Measurements from ENCODE around the gene CRADD. TPM values are rescaled to one million over a fixed set of nuclear protein-coding genes. Genes with fewer than 3 reads are reported as not detected.

Gene CRADD
- total and polyA plus RNA-seq, 2 donors (not counting 3 experiments of a cell fraction or from before 2014, with no cell fraction given): 11.7 to 14.5 TPM

GRCh38 chr12:93902736-93903562, 225.8 kb downstream of the CRADD start:
- no peaks in the 10 kb centered on the region for H3K9me1 ChIP-seq (replicated peaks; ENCODE audit: control insufficient read depth, extremely low read depth, insufficient read depth, low read length)
- FAIRE-seq (no peak), DNase-seq (ENCODE audit: low read depth, low spot score) (no peak)
- H3K4me3 ChIP-seq (replicated peaks in 1 of 3; ENCODE audit: insufficient read depth in 1 of 3, low read depth in 1 of 3, low read length in 3 of 3): no peak overlapping the region
- no peak overlapping the region for H3K4me2 ChIP-seq (ENCODE audit: insufficient read depth, low read length)
- no peak overlapping the region for H3K9ac ChIP-seq (replicated peaks; ENCODE audit: extremely low read depth, insufficient read depth, low read length)
- ChIA-PET POLR2A (no interaction called here), CTCF (no interaction called here)
- BruUV-seq (replicated peaks): no TSS peak
- intact Hi-C loops (cut with micrococcal nuclease) (no loop called here), dilution Hi-C loops (cut with MboI; ENCODE audit: extremely low pct_ligation_motif_present, low sequenced_read_pairs) (no loop called here)
- no peak overlapping the region for H2AFZ ChIP-seq (ENCODE audit: low read depth, low read length)
- H3K27me3 ChIP-seq (ENCODE audit: control insufficient read depth in 2 of 2, insufficient read depth in 2 of 2, low read length in 2 of 2): no peaks in the 10 kb centered on the region
- no peaks in the 10 kb centered on the region for H3K79me2 ChIP-seq (ENCODE audit: control insufficient read depth, insufficient read depth, low read length)
- no peaks in the 10 kb centered on the region for H4K20me1 ChIP-seq (replicated peaks; ENCODE audit: control insufficient read depth, extremely low read depth, insufficient read depth, low read length)
- H3K27ac ChIP-seq (ENCODE audit: insufficient read depth, low read depth, low read length): no peak overlapping the region
- H3K4me1 ChIP-seq (ENCODE audit: control insufficient read depth, extremely low read depth, insufficient read depth, low read length): no peaks in the 10 kb centered on the region
- H3K9me3 ChIP-seq (replicated peaks; ENCODE audit: control insufficient read depth, insufficient read depth, low read length): no peaks in the 10 kb centered on the region
- TF ChIP-seq EZH2 (IDR thresholded peaks at IDR 0.05; ENCODE audit: borderline replicate concordance, low read depth, low read length, severe bottlenecking) (no peak), MYC (IDR thresholded peaks at IDR 0.05; ENCODE audit: low read depth, low read length) (no peak), POLR2AphosphoS5 (IDR thresholded peaks at IDR 0.05; ENCODE audit: insufficient read depth, low read depth, low read length) (no peak), JUN (IDR thresholded peaks at IDR 0.05; ENCODE audit: borderline replicate concordance, insufficient read depth, insufficient read length, low read depth) (no peak), GATA2 (IDR thresholded peaks at IDR 0.05; ENCODE audit: insufficient read depth, insufficient read length, low read depth, low read length) (no peak), FOS (IDR thresholded peaks at IDR 0.05; ENCODE audit: borderline replicate concordance, insufficient read depth, low read length) (no peak), MAX (IDR thresholded peaks at IDR 0.05; ENCODE audit: insufficient read depth, insufficient read length) (no peak), POLR2A (IDR thresholded peaks at IDR 0.05; ENCODE audit: low read depth, low read length) (no peak)
- TF ChIP-seq, protein P1, sequence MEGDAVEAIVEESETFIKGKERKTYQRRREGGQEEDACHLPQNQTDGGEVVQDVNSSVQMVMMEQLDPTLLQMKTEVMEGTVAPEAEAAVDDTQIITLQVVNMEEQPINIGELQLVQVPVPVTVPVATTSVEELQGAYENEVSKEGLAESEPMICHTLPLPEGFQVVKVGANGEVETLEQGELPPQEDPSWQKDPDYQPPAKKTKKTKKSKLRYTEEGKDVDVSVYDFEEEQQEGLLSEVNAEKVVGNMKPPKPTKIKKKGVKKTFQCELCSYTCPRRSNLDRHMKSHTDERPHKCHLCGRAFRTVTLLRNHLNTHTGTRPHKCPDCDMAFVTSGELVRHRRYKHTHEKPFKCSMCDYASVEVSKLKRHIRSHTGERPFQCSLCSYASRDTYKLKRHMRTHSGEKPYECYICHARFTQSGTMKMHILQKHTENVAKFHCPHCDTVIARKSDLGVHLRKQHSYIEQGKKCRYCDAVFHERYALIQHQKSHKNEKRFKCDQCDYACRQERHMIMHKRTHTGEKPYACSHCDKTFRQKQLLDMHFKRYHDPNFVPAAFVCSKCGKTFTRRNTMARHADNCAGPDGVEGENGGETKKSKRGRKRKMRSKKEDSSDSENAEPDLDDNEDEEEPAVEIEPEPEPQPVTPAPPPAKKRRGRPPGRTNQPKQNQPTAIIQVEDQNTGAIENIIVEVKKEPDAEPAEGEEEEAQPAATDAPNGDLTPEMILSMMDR (IDR thresholded peaks at IDR 0.05; ENCODE audit: extremely low read depth in 1 of 2, insufficient read depth in 1 of 2, low read depth in 1 of 2, low read length in 2 of 2): no peak
- H3K36me3 ChIP-seq (ENCODE audit: control insufficient read depth in 2 of 2, extremely low read depth in 1 of 2, insufficient read depth in 2 of 2, low read length in 2 of 2): no peaks in the 10 kb centered on the region
